ENCODE measurements around the gene MREG.

The MREG gene

GRCh38 chr2:215914054-215914776 is 99.1 kb downstream of the MREG start:
- DNase-seq: no peak

GRCh38 chr2:215912299-215912842 is 101.0 kb downstream of the MREG start:
- no peak for DNase-seq

- no peak for DNase-seq
Observed at GRCh38 chr2:215911301-215912085, 101.9 kb downstream of the MREG start.

- no peak for DNase-seq
Observed at GRCh38 chr2:215910180-215910579, 103.2 kb downstream of the MREG start.

GRCh38 chr2:215907147-215907546 is 106.2 kb downstream of the MREG start:
- no peak for DNase-seq

GRCh38 chr2:215906458-215906857 is 106.9 kb downstream of the MREG start:
- DNase-seq: peak; percentile 14

GRCh38 chr2:215905691-215906090 is 107.7 kb downstream of the MREG start:
- no peak for DNase-seq

GRCh38 chr2:215904101-215904500 is 109.2 kb downstream of the MREG start:
- DNase-seq: no peak

- no peak for DNase-seq
Observed at GRCh38 chr2:215903203-215903602, 110.1 kb downstream of the MREG start.

- no peak for DNase-seq
Observed at GRCh38 chr2:215901796-215902195, 111.6 kb downstream of the MREG start.

- DNase-seq: no peak
Observed at GRCh38 chr2:215900843-215901242, 112.5 kb downstream of the MREG start.

- DNase-seq: no peak
Observed at GRCh38 chr2:215900203-215900611, 113.1 kb downstream of the MREG start.

- DNase-seq: no peak
Observed at GRCh38 chr2:215899141-215900074, 113.9 kb downstream of the MREG start.

GRCh38 chr2:215898363-215898762 is 115.0 kb downstream of the MREG start:
- no peak for DNase-seq

GRCh38 chr2:215896921-215897320 is 116.4 kb downstream of the MREG start:
- DNase-seq: peak; percentile 80

- DNase-seq: peak; percentile 98
Observed at GRCh38 chr2:215895330-215895729, 118.0 kb downstream of the MREG start.

Data from NCI-H748 treated with DMSO at 0.1 percent for 48 hours (cell line).